HT1080 (cell line): ENCODE data around the gene P4HB. TPM values are rescaled to one million over a fixed set of nuclear protein-coding genes. Genes with fewer than 3 reads are reported as not detected.

ENCODE experiments used
- DNase-seq: peaks from one replicate; pipeline ENCODE4 v3.0.0-alpha.2; 2015; ENCODE audit warnings: low read depth
- polyA plus RNA-seq, 2 experiments: library from polyadenylated mRNA; depleted of rRNA; stranded (reverse); fragments of >200 nt; gene quantifications; 2 replicates each; pipeline ENCODE4 v1.2.3, GENCODE V29; 2015
- total RNA-seq: library from RNA; depleted of rRNA; stranded (reverse); fragments of >200 nt; shearing (Covaris generic); gene quantifications from 2 replicates; pipeline ENCODE4 v1.2.3, GENCODE V29; 2014; rRNA removed

Gene P4HB
- 784 and 825 TPM in 2 replicates for total RNA-seq
- polyA plus RNA-seq (2015; cell fraction: cytosol; rRNA removed) = 842 and 901 TPM in 2 replicates
- 1,349 and 1,466 TPM in 2 replicates for polyA plus RNA-seq (2015; cell fraction: nucleus; rRNA removed)

DNA sequence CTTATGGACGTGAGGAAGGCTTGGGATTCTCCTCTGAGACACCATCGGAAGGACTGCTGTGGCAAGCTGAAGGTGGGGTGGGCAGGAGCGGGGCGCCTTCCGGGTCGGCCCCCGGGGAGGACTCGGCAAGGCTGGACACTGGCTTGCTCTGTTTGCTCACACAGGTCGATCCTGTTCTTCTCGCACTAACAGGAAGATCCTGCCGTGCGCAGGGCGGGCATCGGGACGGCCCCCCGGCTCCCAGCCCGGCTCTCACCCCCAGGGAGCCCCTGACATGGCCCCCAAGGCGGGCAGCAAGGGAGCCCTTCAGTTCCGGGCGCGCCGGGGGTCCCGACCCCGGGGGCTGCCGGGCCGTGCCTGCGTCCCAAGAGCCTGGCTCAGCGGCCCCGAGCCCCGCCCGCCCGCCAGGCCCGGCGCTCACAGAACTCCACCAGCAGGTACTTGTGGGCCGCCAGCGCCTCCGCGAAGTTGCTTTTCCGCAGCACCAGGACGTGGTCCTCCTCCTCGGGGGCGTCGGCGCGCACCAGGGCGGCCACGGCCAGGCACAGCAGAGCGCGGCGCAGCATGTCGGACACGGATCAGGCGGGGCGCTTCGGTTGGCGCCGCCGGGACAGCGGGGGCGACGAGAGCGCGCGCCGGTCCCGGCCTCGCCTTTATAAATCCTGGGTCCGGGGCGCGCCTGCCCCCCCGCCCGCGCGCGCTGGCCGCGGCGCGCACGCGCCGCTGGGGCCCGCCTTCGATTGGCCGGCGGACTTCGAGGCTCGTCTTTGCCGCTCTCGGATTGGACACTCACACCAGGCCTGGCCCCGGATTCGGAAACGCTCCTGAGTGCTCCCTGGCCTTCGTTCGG, at the start of gene P4HB:
Gene P4HB (minus strand): TSS at position 630 of the 850 bp plus-strand sequence. CDS start 64 bp downstream, at position 566.
- peak; percentile 33 for DNase-seq

DNA sequence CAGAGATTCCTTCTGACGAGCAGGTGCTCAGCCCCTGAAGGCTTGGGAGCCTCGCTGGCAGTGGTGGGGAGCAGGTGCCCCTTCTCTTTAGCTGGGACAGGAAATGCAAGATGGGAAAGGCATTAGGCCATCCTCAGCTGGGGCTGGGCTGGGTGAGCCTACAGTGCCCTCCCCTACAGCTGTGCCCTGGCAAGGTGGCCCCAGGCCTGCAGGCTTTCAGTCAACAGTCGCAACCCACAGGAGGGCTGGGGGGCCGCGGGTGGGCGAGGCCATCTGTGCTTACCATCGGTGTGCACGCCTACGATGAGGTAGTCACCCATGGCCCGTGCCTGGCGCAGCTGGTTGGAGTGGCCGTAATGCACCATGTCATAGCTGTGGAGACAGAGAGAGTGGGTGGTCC, 48.9 kb upstream of the P4HB start:
- no peak for DNase-seq

DNA sequence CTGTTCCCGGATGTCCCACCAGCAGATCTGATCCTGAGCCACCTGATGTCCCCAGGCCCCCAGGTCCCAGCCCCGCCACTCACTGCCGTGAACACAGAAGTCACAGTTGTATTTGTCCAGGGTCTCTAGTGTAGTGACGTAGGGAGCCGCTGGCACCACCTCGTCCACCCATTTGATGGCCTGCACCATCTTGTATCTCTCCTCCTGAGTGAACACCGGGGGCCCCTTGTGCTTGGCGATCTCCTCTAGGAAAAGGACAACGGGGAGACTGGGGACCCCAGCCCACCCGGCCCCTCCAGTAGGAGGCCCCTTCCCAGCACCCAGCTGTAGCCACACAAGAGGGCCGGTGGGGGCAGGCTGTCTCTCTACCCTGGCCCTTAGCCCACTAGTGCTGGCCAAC, 48.5 kb upstream of the P4HB start:
- no peak for DNase-seq

DNA sequence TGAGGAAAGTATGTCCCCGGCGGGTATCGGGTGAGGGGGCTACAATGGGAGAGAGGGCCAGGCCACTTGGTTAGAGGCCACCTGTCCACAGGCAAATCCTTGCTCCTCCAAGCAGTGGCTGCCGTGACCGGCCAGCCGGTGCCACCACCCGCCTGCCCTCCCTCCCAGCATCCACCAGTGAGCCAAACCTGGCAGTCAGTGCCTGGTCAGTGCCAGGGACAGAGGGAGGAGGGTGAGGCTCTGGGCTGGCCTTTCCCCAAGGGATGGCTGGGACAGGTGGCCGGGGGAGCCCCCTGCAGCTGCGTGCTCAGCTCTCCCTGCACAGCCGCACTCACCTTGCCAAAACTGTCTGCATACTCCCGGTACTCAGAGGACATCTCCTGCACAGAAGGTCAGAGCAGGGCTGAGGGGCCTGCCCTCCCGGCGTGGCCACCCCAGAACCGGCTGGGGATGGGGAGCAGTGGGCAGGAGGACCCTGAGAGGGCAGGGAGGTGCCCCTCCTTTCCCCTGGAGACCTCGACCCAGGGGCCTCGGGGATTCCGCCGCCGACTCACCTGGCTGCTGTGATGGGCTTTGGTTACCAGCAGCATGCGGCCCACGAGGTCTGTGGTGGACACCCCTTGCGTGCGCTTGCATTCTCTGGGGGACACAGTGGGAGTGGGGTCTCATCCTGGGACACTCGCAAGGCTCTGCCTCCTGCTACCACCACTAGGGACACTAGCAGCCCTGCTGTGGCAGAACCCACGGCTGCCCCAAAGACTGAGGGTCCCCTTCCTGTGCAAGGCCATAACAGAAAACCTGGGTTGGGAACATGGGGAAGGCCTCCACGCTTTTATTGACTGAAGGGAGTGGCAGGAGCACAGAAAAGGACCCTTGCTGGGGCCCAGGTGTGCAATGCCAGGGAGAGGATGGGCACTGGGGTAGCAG, 47.1 kb upstream of the P4HB start:
- no peak for DNase-seq

DNA sequence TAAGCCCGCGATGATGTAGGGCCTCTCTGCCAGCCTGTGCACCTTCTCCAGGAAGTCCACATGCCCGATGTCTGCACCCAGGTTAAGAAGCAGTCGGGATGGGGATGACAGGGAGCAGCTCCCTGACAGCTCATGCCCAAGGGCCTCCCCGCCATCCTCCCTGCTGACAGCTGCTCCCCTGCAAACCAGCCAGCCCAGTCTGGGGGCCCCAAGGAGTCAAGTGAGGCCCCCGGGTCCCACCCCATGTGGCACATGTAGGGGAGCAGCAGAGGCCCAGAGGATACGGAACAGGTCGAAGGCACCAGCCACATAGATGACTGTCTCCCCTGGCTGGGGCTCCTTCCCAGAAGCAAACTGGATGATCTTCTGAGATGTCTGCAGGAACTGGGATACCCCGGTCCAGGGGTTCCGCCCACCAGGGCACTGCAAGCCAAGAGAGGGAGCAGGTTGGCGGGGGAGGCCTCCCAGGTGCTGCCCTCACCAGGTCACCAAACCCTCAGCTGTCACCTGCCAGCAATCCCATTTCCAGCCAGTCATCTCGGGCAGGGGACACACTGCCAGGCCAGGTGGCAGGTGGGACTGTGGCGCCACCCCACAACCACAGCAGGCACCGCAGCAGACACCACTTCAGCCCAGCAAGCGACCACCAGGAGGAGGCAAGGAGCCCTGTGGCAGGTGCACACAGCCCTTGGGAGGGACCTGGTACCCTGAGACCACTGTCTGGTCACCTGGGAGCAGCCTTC, 46.3 kb upstream of the P4HB start:
- no peak for DNase-seq

DNA sequence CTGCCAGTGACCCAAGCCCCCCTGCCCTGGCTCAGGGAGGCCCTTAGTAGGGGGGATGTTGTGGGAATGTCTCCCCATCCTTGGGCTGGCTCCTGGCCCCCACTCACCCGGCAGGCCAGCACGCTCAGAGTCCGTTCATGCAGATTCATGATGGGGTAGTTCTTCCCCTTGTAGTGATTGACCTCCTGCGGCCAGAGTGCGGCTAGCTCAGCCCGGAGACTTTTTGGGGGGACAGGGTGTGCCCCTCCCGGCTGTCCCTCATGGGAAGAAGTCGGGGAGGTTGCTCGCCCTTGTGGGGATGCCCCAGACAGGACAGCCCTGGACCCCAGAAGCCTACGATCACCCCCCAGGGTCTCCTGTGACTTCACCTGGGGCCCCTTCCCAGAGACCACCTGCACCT, 45.7 kb upstream of the P4HB start:
- DNase-seq = no peak

DNA sequence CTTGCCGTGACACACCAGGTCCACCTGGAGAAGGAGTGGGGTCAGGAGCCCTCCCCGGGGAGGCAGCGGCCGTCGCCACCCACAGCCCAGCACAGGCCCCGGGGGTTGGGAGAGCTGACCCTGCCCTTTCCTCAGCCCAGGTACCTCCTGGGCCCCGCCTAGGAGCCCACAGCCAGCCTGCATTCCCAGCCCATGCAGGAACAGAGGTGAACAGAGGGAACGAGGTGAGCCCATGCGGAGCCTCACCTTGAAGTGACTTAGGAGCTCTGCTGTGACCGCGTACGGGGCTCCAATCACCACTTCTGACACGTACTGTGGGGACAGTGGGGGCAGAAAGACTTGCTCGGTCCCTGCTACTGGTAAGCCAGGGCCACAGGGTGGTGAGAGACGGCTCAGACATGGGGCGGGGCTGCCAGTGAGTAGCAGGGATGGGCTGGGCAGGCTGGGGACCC, 45.1 kb upstream of the P4HB start:
- DNase-seq = no peak

DNA sequence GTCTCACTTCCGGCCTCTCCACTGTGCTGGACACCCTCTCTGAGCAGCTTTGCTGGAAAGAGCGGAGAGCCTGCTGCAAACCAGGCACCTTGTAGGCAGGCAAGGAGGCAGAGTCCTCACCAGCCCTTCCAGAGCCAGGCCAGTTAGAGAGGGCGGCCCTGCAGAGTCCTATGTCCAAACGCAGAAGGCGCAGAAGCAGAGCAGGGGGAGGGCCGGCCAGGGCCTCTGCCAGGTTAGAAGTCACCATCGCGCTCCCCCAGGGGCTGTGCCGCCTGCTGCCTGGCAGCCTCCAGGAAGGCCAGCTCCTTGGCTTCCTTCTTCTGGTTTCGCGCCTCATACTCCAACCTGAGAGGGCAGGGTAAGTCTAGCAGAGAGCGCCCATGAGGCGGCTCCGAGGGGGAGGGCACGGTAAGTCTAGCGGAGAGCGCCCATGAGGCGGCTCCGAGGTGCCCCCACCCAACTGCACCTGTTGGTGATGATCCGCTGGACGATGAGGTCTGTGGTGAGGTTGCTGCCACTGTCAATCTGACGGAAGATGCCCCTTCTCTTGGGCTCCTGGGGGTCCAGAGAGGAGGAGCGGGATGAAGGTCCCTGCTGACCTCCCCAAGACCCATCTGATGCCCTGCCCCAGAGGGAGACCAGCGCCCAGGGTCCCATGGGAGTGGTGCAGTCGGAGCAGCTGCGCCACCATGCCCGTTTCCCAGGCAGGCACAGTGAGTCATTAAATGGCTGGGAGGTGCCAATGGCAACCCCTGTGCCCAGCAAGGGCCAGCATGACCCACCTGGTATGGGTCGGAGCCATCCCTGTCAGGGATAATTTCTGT, 44.5 kb upstream of the P4HB start:
- no peak for DNase-seq

DNA sequence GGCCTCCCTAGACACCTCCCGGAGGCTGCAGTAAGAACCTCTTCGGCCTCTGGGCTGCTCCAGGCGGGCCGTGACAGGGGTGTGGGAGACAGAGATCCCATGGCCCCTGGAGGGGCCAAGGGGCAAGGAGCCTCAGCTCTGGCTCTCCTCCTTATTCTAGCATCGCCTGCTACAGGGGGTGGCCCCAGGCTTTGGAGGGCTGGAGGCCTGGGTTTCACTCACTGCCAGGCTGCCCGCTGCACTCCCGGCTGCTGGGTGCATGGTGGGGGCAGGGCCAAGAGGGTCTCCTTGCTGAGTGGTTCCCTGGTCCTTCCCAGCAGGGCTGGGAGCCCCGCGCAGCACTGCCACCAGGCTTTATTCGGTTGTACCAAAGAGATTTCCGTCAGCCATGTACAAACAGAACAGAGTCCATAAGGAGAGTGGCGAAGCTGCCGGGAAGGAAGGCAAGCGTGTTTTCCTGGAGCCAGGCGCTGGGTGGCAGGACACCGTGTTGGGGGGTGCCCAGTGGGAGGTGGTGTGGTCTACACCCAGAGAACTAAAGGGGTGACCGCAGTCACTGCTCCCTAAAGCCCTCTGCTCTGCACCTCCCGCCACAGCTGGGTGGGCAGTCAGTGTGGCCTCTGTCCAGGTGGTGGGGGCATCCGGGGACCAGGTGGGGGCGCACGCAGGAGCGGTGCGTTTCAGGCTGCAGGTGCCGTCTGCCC, 43.7 kb upstream of the P4HB start:
- DNase-seq = no peak

DNA sequence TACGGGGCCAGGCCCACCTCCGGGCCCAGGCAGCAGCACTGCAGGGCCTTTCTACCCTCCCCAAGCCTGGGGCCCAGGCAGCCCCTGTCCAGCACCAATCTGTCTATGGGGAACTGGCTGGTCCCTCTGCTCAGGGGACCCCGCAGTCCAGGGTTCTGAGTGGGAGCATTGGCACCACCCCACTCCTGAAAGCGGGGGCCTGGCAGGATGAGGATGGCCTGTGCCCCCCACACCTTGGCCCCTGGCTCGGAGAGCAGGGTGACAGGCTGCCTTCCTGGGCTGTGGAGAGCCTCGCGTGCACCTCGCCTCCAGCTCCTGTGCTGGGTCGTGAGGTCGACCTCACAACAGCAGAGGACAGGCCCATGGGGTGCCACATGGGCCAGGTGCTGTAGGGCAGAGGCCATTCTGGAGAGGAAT, 43.1 kb upstream of the P4HB start:
- no peak for DNase-seq

DNA sequence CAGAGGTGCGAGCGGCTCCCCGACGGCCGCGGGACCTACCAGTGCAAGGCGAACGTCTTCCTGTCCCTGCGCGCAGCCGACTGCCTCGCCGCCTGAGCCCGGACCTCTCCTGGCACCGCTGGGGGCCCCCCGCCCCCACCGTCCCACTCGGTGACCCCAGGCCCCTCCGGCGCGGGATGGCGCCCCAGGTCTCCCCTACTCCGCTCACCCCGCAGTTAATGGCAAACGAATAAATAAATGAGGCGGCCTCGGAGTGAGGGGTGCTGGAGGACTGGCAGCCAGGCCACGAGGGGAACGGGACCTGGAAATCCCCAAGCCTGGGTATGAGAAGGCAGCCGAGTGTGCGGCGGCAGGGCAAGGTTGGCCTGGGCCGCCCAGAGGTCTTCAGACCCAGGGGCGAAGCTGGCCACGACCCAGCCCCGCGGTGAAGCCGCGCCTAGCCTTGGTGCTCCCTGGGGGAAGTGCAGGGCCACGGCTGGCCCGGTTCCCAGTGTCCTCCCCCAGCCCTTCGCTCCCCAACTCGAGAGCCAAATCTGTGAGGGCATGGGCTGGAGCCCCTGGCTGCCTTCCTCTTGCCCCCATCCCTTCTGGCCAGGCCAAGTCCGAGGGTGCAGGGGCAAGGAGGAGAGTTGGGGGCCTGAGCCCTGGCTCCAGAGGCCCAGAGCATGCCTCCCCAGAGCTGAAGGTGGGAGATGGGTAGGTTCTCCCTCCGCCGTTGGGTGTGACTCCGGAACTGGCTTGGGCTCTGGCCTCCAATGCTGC, 42.5 kb upstream of the P4HB start:
- DNase-seq = no peak

DNA sequence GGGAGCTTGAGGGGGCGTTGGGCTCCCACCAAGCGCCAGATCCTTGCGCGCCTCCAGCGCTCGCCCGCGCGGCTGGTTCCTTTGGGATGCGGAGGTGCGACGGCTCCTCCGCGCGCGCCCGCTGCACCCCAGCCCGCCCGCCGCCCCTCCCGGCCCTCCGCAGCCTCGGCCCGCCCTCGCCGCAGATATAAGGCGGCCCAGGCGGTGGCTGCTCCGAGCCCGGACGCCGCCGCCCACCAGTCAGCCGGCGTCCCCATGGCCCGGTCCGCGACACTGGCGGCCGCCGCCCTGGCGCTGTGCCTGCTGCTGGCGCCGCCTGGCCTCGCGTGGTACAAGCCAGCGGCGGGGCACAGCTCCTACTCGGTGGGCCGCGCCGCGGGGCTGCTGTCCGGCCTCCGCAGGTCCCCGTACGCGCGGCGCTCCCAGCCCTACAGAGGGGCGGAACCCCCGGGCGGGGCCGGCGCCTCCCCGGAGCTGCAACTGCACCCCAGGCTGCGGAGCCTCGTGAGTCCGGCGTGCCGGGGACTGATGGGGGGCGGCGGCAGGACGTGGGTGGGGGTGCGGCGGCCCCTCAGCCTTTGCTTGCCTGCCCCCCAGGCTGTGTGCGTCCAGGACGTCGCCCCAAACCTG, 41.8 kb upstream of the P4HB start, which contains the start of gene NPB:
Gene NPB (plus strand): TSS at position 216 of the 630 bp plus-strand sequence. CDS start 40 bp downstream, at position 256.
- DNase-seq = no peak

DNA sequence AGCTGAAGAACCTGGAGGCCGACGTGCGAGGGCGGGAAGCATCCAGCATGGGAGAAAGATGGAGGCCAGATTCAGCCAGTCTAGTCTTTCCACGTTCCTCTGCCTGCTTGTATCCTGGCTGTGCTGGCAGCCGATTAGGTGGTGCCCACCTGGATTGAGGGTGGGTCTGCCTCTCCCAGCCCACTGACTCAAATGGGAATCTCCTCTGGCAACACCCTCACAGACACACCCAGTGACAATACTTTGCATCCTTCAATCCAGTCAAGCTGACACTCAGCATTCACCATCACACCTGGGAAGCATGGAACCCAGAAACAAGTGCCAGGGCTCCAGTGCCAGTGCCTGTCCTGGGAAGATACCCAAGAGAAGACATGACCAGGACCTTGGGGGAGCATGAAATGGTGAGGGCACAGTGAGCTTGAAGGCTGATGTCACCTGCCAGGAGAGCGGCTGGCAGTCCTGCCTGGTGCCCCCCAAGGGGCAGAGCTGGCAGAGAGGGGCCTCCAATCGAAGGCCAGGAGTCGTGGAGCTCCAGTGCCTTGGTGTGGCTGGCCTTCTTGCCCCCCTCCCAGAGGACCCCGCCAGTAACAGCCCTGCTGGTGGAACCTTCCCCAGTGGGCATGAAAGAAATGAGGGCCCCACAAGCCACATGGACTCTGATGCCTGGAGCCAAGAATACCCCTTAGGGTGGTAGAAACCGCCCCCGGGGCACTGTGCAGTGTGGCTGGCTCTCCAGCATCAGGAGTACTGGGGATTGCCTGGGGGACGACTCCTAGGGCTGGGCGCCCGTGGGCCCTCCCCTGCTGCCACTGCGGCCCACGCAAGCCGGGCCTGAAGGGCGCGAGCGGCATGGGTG, 41.1 kb upstream of the P4HB start:
- DNase-seq = no peak

DNA sequence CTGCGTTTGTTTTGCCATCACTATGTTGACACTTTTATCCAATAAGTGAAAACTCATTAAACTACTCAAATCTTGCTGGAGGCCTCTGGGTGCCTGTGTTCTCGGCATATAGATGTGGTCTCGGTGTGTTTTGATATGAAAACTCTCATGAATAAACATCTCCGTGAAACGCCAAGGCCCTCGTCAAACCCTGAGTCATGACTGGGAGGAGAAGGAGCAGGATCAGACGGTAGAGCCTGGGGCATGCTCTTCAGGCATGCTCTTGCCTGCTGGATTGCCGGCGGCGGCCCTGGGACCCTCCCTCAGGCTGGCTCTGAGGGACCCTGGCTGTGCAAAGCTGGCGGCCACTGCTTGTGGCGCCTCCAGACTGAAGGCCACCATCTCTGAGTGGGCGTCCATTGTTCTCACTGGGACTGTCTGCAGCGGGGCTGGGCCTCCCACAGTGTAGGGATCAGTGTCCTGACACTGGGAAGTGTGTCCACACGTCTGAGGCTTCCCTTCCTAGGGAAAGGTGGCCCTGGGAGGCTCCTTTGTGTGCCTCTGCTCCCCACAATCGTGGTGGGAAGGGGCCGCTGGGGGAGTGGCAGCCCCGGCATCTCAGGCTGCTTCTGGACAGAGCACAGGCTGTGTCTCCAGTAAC, 40.0 kb upstream of the P4HB start:
- no peak for DNase-seq

DNA sequence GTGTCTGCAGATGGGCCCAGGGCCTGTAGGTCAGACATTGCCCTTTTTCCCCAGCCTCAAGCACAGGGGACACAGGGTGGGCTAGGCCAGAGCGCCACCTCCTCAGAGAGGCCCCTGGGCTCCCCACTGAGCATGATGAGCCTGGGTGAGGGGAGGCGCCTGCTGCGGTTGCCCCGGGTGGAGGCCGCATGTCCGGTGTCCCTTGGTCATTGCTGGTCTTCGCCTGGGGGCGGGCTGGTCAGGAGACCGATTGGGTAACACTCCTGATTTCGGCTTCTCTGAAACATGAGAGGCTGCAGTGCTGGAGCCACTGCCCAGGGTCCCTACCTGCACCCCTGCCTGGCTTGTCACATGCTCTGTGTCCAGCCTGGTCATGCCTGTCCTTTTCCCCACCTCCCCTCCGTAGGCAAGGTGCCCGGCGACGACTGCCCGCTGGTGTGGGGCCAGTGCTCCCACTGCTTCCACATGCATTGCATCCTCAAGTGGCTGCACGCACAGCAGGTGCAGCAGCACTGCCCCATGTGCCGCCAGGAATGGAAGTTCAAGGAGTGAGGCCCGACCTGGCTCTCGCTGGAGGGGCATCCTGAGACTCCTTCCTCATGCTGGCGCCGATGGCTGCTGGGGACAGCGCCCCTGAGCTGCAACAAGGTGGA, 39.3 kb upstream of the P4HB start:
- no peak for DNase-seq

DNA sequence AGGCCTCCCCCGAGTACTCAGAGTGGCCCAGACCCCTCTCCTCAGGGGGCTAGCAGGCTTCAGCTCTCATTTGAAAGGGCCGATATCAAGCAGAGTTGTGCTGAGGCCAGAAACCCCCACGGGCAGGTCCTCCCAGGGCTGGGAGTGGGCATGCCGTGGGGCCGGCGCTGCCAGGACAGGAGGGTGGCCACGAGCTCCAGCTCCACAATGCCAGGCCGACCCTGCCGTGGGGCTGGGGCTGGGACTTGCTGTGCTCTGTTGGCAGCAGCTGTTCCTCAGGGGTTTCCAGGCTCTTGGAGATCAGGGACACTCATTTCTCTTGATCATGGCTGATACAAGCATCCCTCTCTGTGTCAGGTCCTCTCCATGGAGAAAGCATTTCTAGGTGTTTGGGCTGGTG, 38.5 kb upstream of the P4HB start:
- DNase-seq = no peak
